Gastroesophageal sphincter (tissue), 4 donors: ENCODE results near the gene STRIP1. TPM values are rescaled to one million over a fixed set of nuclear protein-coding genes. Genes with fewer than 3 reads are reported as not detected.

ENCODE experiments used
- ATAC-seq: fragments of 150-250 bp; one replicate; pipeline ENCODE4 v1.9.1; 2016; ENCODE audit warnings: mild to moderate bottlenecking, moderate library complexity
- H3K27ac ChIP-seq, 4 donors: fragments of 200-600 bp; sonication (generic) in 3 of 4; 1 replicate in 3 of 4; 2 replicates in 1 of 4; pipeline ENCODE4 v1.5.1; 2016 to 2019
- H3K27me3 ChIP-seq: fragments of 200-600 bp; sonication (generic); one replicate; pipeline ENCODE4 v1.5.1; 2019
- H3K36me3 ChIP-seq, 2 donors: fragments of 200-600 bp; sonication (generic); one replicate each; pipeline ENCODE4 v1.5.1; 2019; ENCODE audit warnings: control low read depth in 1 of 2
- H3K4me1 ChIP-seq, 3 donors: fragments of 200-600 bp; sonication (generic); 1 replicate in 2 of 3; 2 replicates in 1 of 3; pipeline ENCODE4 v1.5.1; 2016 to 2019; ENCODE audit warnings: control low read depth in 2 of 3
- H3K4me3 ChIP-seq, 2 donors: fragments of 200-600 bp; sonication (generic); one replicate each; pipeline ENCODE4 v1.5.1; 2019; ENCODE audit warnings: mild to moderate bottlenecking in 1 of 2, moderate library complexity in 1 of 2
- H3K9me3 ChIP-seq, 3 donors: fragments of 200-600 bp; sonication (generic); one replicate each; pipeline ENCODE4 v1.5.1; 2017 to 2019; ENCODE audit warnings: control low read depth in 2 of 3
- CTCF ChIP-seq, 4 experiments: fragments of 200-600 bp in 2 of 4; fragments of 450-650 bp in 2 of 4; sonication (generic) in 1 of 4; IDR thresholded peaks; one replicate each; pipeline ENCODE4 v1.5.1; 2017 to 2019; ENCODE audit warnings: antibody characterized with exemption in 4 of 4, mild to moderate bottlenecking in 2 of 4, moderate library complexity in 2 of 4
- EP300 ChIP-seq: sonication (generic); formaldehyde crosslinking; IDR thresholded peaks from one replicate; pipeline ENCODE4 v1.6.1; 2017; ENCODE audit warnings: antibody characterized with exemption, mild to moderate bottlenecking
- POLR2A ChIP-seq, 2 donors: fragments of 450-650 bp; IDR thresholded peaks; one replicate each; pipeline ENCODE4 v1.6.1; 2017; ENCODE audit warnings: antibody characterized with exemption in 2 of 2, mild to moderate bottlenecking in 2 of 2, moderate library complexity in 1 of 2
- POLR2AphosphoS5 ChIP-seq: sonication (generic); formaldehyde crosslinking; IDR thresholded peaks from one replicate; pipeline ENCODE4 v1.6.1; 2017; ENCODE audit warnings: antibody characterized with exemption
- WGBS, 2 donors: methylation state at CpG; one replicate each; pipeline ENCODE4 v1.1.5; 2018; ENCODE audit warnings: low coverage in 1 of 2; 5-methylcytosine and 5-hydroxymethylcytosine counted together
- total RNA-seq, 4 donors: library from RNA; depleted of rRNA; stranded (reverse); fragments of >200 nt; gene quantifications; one replicate each; pipeline ENCODE4 v1.1.0, GENCODE V29; 2016

STRIP1 gene
- total RNA-seq, 4 donors from 2014 or later = 29.3 to 46.9 (median 35.9) TPM

GRCh38 chr1:110039641-110040040 is 5.2 kb downstream of the STRIP1 start:
- Histone ChIP-seq H3K9me3 (no peaks in the 10 kb centered on the region), H3K4me3 (no peak overlapping the region), H3K27me3 (no peaks in the 10 kb centered on the region), H3K27ac (no peak overlapping the region), H3K36me3 (peaks cover 0 to 80% of the 10 kb centered on the region in 2 donors), H3K4me1 (peaks cover 0 to 27% (median 0%) of the 10 kb centered on the region in 3 donors)
- 50% methylated on average over 1 of the region's 4 CpGs; no CpG with 5 or more reads in 1 of the 2 donors for WGBS, 2 donors
- ATAC-seq = no peak
- no peak for TF ChIP-seq POLR2A (IDR thresholded peaks at IDR 0.05)
- no peak for TF ChIP-seq CTCF (IDR thresholded peaks at IDR 0.05)
- TF ChIP-seq EP300 = no peak
- no peak for TF ChIP-seq POLR2AphosphoS5

- no peak for ATAC-seq
- H3K36me3 ChIP-seq = peaks cover 0 to 89% of the 10 kb centered on the region in 2 donors
- no peaks in the 10 kb centered on the region for H3K9me3 ChIP-seq
- no peak overlapping the region for H3K27ac ChIP-seq
- TF ChIP-seq POLR2A (IDR thresholded peaks at IDR 0.05) (no peak), POLR2AphosphoS5 (no peak)
- H3K4me3 ChIP-seq = no peak overlapping the region
- H3K27me3 ChIP-seq = no peaks in the 10 kb centered on the region
- peaks cover 0 to 21% (median 0%) of the 10 kb centered on the region in 3 donors for H3K4me1 ChIP-seq
- no CpG with 5 or more reads among the region's 4 CpGs for WGBS, 2 donors
Measured at GRCh38 chr1:110040548-110040947, 6.1 kb downstream of the STRIP1 start.

GRCh38 chr1:110043016-110043415 is 8.6 kb downstream of the STRIP1 start:
- Histone ChIP-seq H3K4me1 (no peaks in the 10 kb centered on the region), H3K36me3 (peaks cover 0 to 100% of the 10 kb centered on the region in 2 donors), H3K27me3 (no peaks in the 10 kb centered on the region), H3K9me3 (no peaks in the 10 kb centered on the region), H3K4me3 (no peak overlapping the region), H3K27ac (no peak overlapping the region)
- WGBS, 2 donors = 100% methylated on average over 1 of the region's 10 CpGs; no CpG with 5 or more reads in 1 of the 2 donors
- TF ChIP-seq CTCF (IDR thresholded peaks at IDR 0.05) (no peak), POLR2A (IDR thresholded peaks at IDR 0.05) (no peak)
- ATAC-seq = no peak

GRCh38 chr1:110047463-110047862 is 13.0 kb downstream of the STRIP1 start:
- TF ChIP-seq POLR2AphosphoS5 (no peak), CTCF (IDR thresholded peaks at IDR 0.05) (no peak), POLR2A (IDR thresholded peaks at IDR 0.05) (no peak), EP300 (no peak)
- H3K4me1 ChIP-seq = peaks cover 0 to 13% (median 12%) of the 10 kb centered on the region in 3 donors
- H3K27ac ChIP-seq = no peak overlapping the region
- no peaks in the 10 kb centered on the region for H3K9me3 ChIP-seq
- no peaks in the 10 kb centered on the region for H3K27me3 ChIP-seq
- no peak overlapping the region for H3K4me3 ChIP-seq
- ATAC-seq = no peak
- peaks cover 0 to 100% of the 10 kb centered on the region in 2 donors for H3K36me3 ChIP-seq
- WGBS, 2 donors = 40 to 90% methylated on average over 1 to 3 of the region's 3 CpGs

GRCh38 chr1:110048240-110048639 is 13.8 kb downstream of the STRIP1 start:
- H3K4me3 ChIP-seq = no peak overlapping the region
- WGBS, 2 donors = 82% methylated on average over 3 of the region's 5 CpGs; no CpG with 5 or more reads in 1 of the 2 donors
- H3K4me1 ChIP-seq = peaks cover 0 to 13% (median 12%) of the 10 kb centered on the region in 3 donors
- no peaks in the 10 kb centered on the region for H3K9me3 ChIP-seq
- no peak overlapping the region for H3K27ac ChIP-seq
- ATAC-seq = no peak
- H3K27me3 ChIP-seq = no peaks in the 10 kb centered on the region
- peaks cover 0 to 100% of the 10 kb centered on the region in 2 donors for H3K36me3 ChIP-seq
- TF ChIP-seq POLR2AphosphoS5 (no peak), CTCF (IDR thresholded peaks at IDR 0.05) (no peak), EP300 (no peak)
